Peyer's patch (tissue), 4 donors: ENCODE results near the gene IKZF2.

Experiments used
- POLR2A ChIP-seq, 2 donors: fragments of 450-650 bp; IDR thresholded peaks; one replicate each; pipeline ENCODE4 v1.5.1; 2017; ENCODE audit warnings: antibody characterized with exemption in 2 of 2, mild to moderate bottlenecking in 2 of 2, moderate library complexity in 2 of 2
- TF ChIP-seq, protein P1 (sequence below), 6 experiments: fragments of 450-650 bp in 4 of 6; fragments of 200-600 bp in 2 of 6; sonication (generic) in 1 of 6; IDR thresholded peaks; one replicate each; pipeline ENCODE4 v1.5.1; 2017 to 2019; ENCODE audit warnings: antibody characterized with exemption in 6 of 6, mild to moderate bottlenecking in 3 of 6, moderate library complexity in 1 of 6

DNA sequence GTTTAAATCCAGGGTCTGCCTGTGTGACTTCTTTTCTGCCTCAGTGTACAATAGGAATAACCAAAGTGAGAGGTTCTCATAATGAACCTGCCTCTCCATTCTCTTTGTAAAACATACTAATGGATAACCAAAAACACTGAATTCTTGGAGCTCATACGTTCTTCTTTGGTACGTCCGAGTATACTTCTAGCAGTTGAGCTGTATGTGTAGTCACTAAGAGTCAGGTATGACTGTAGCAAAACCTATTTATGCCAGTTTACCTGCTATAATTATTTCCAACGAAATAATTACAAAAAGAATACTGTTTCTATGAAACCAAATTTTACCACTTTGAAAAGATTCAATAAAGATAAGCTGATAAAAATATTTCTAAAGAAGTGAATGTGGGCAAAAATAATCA lies 109.2 kb downstream of the IKZF2 start:
- TF ChIP-seq, protein P1, sequence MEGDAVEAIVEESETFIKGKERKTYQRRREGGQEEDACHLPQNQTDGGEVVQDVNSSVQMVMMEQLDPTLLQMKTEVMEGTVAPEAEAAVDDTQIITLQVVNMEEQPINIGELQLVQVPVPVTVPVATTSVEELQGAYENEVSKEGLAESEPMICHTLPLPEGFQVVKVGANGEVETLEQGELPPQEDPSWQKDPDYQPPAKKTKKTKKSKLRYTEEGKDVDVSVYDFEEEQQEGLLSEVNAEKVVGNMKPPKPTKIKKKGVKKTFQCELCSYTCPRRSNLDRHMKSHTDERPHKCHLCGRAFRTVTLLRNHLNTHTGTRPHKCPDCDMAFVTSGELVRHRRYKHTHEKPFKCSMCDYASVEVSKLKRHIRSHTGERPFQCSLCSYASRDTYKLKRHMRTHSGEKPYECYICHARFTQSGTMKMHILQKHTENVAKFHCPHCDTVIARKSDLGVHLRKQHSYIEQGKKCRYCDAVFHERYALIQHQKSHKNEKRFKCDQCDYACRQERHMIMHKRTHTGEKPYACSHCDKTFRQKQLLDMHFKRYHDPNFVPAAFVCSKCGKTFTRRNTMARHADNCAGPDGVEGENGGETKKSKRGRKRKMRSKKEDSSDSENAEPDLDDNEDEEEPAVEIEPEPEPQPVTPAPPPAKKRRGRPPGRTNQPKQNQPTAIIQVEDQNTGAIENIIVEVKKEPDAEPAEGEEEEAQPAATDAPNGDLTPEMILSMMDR (IDR thresholded peaks at IDR 0.05) = no peak
- TF ChIP-seq POLR2A (IDR thresholded peaks at IDR 0.05) = no peak
